K562 (cell line): ENCODE results near the gene ASRGL1. TPM values are rescaled to one million over a fixed set of nuclear protein-coding genes. Genes with fewer than 3 reads are reported as not detected.

Experiments
- BCL6 ChIP-seq: fragments of 250-450 bp; sonication (Bioruptor Pico); IDR thresholded peaks from 2 replicates; pipeline ENCODE4 v1.4.0; 2020
- CCNT2 ChIP-seq: IDR thresholded peaks from 2 replicates; pipeline ENCODE4 v1.6.1; 2011; ENCODE audit warnings: borderline replicate concordance, low read depth, mild to moderate bottlenecking, moderate library complexity, mixed read lengths, low read length; ENCODE audit not compliant: insufficient read length; ENCODE audit errors: extremely low read depth
- E2F6 ChIP-seq, 2 experiments: IDR thresholded peaks; 2 replicates each; pipeline ENCODE4 v1.6.1; 2011; ENCODE audit warnings: borderline replicate concordance in 1 of 2, control low read depth in 1 of 2, low read depth in 1 of 2, low read length in 1 of 2, mild to moderate bottlenecking in 1 of 2, mixed read lengths in 1 of 2, moderate library complexity in 1 of 2; ENCODE audit not compliant: insufficient read depth in 1 of 2, insufficient read length in 1 of 2, poor library complexity in 1 of 2, severe bottlenecking in 1 of 2; ENCODE audit errors: extremely low read depth in 1 of 2
- GMEB1 ChIP-seq: fragments of 250-450 bp; sonication (Bioruptor Pico); IDR thresholded peaks from 2 replicates; pipeline ENCODE4 v1.4.0; 2020; ENCODE audit warnings: mild to moderate bottlenecking
- HMGXB4 ChIP-seq: sonication (generic); formaldehyde crosslinking; IDR thresholded peaks from 2 replicates; pipeline ENCODE4 v1.8.1; 2023; ENCODE audit warnings: mild to moderate bottlenecking, missing genetic modification reagents
- IFI16 ChIP-seq: fragments of 250-450 bp; sonication (Bioruptor Pico); IDR thresholded peaks from 2 replicates; pipeline ENCODE4 v2.1.2; 2022; ENCODE audit warnings: mild to moderate bottlenecking, inconsistent platforms
- IRF2 ChIP-seq: sonication (generic); formaldehyde crosslinking; IDR thresholded peaks from 2 replicates; pipeline ENCODE4 v1.8.1; 2022; ENCODE audit warnings: mild to moderate bottlenecking, missing genetic modification reagents
- MEIS2 ChIP-seq: fragments of 450-650 bp; IDR thresholded peaks from 2 replicates; pipeline ENCODE4 v1.6.1; 2014; ENCODE audit warnings: mild to moderate bottlenecking; ENCODE audit not compliant: partially characterized antibody
- MXD1 ChIP-seq: fragments of 250-450 bp; sonication (Bioruptor Pico); IDR thresholded peaks from 2 replicates; pipeline ENCODE4 v1.8.0; 2021; ENCODE audit warnings: borderline replicate concordance, mild to moderate bottlenecking, moderate library complexity; ENCODE audit not compliant: poor library complexity, severe bottlenecking
- NCOA6 ChIP-seq: fragments of 450-650 bp; IDR thresholded peaks from 2 replicates; pipeline ENCODE4 v1.6.1; 2017; ENCODE audit warnings: mild to moderate bottlenecking
- NUFIP1 ChIP-seq: fragments of 450-650 bp; IDR thresholded peaks from 2 replicates; pipeline ENCODE4 v1.6.1; 2018; ENCODE audit not compliant: partially characterized antibody
- PHF8 ChIP-seq: fragments of 200-600 bp; sonication (generic); IDR thresholded peaks from 2 replicates; pipeline ENCODE4 v1.6.1; 2012; ENCODE audit warnings: mixed run types, mild to moderate bottlenecking, inconsistent platforms, low read length, moderate library complexity, borderline replicate concordance
- PREB ChIP-seq: sonication (generic); formaldehyde crosslinking; IDR thresholded peaks from 2 replicates; pipeline ENCODE4 v1.8.1; 2023; ENCODE audit warnings: mild to moderate bottlenecking, missing genetic modification reagents
- PTBP1 ChIP-seq: fragments of 200-400 bp; formaldehyde crosslinking; IDR thresholded peaks from 2 replicates; pipeline ENCODE4 v1.6.1; 2017; ENCODE audit warnings: low read depth, low read length
- SETDB1 ChIP-seq: IDR thresholded peaks from one replicate; pipeline ENCODE4 v1.6.1; 2012; ENCODE audit warnings: low read length, control low read depth, inconsistent platforms
- TFAM ChIP-seq: fragments of 250-450 bp; sonication (Bioruptor Pico); conservative IDR thresholded peaks from 2 replicates; pipeline ENCODE4 v1.5.0; 2021; ENCODE audit warnings: mild to moderate bottlenecking, moderate library complexity
- XRCC4 ChIP-seq: IDR thresholded peaks from one replicate; pipeline ENCODE4 v1.6.1; 2011; ENCODE audit not compliant: insufficient read depth, insufficient read length; ENCODE audit errors: extremely low read depth
- ZBTB1 ChIP-seq: sonication (generic); formaldehyde crosslinking; IDR thresholded peaks from 2 replicates; pipeline ENCODE4 v1.8.1; 2023; ENCODE audit warnings: missing genetic modification reagents, low read depth, mild to moderate bottlenecking, borderline replicate concordance
- ZBTB17 ChIP-seq: fragments of 450-650 bp; formaldehyde crosslinking; IDR thresholded peaks from 2 replicates; pipeline ENCODE4 v1.4.0; 2020; ENCODE audit warnings: mild to moderate bottlenecking
- ZNF583 ChIP-seq: fragments of 250-450 bp; sonication (Bioruptor Pico); IDR thresholded peaks from 2 replicates; pipeline ENCODE4 v1.4.0; 2020
- polyA plus RNA-seq, 8 experiments: library from polyadenylated mRNA; depleted of rRNA in 4 of 8; stranded (reverse) in 5 of 8; unstranded in 3 of 8; fragments of >200 nt; fragmentation: Nextera tagmentation in 2 of 8; fragmentation: Illumina TruSeq in 1 of 8; extraction: Ambion mirVana in 2 of 8; extraction: Trizol in 1 of 8; gene quantifications; 2 replicates each; pipeline versions ENCODE4 v1.2.1 to v1.2.3, GENCODE V29; 2011 to 2014; ENCODE audit warnings: inconsistent platforms in 1 of 8, missing spikeins in 1 of 8
- total RNA-seq, 7 experiments: library from RNA; depleted of rRNA in 6 of 7; stranded (reverse); fragments of >200 nt in 6 of 7; fragmentation: Illumina TruSeq in 2 of 7; extraction: Trizol in 2 of 7; gene quantifications; 2 replicates each; pipeline versions ENCODE4 v1.2.1 to v1.2.3, GENCODE V29; 2011 to 2021; ENCODE audit warnings: low replicate concordance in 1 of 7

The ASRGL1 gene
- total and polyA plus RNA-seq, 9 of the 15 experiments (the other 6 are each of a cell fraction or from before 2014, with no cell fraction given) = 3.1 to 23.0 (median 11.2) TPM

- TF ChIP-seq E2F6 (IDR thresholded peaks at IDR 0.05; ENCODE audit: borderline replicate concordance in 1 of 2, extremely low read depth in 1 of 2, insufficient read depth in 1 of 2, insufficient read length in 1 of 2, low read depth in 1 of 2, low read length in 1 of 2, poor library complexity in 1 of 2, severe bottlenecking in 1 of 2) = peak; percentile 68 to 91
- peak; percentile 85 for TF ChIP-seq NCOA6
- no peak for TF ChIP-seq IRF2 (CRISPR knock-in tag)
- 0 out of 2 replicates have a peak, but pooled peaks have one; percentile 3 for TF ChIP-seq ZBTB17 (CRISPR knock-in tag)
- peak; percentile 26 for TF ChIP-seq CCNT2
- TF ChIP-seq MXD1 (CRISPR knock-in tag) = no peak
- peak; percentile 56; the same call in 1 of the 2 replicates for TF ChIP-seq PHF8
- no peak for TF ChIP-seq BCL6 (CRISPR knock-in tag)
- TF ChIP-seq ZNF583 (CRISPR knock-in tag) = no peak
- no peak for TF ChIP-seq XRCC4
- peak; percentile 74 for TF ChIP-seq MEIS2
- no peak for TF ChIP-seq GMEB1 (CRISPR knock-in tag)
- 0 out of 2 replicates have a peak, but pooled peaks have one; percentile 49 for TF ChIP-seq HMGXB4 (CRISPR knock-in tag)
- 0 out of 2 replicates have a peak, but pooled peaks have one; percentile 58 for TF ChIP-seq PREB (CRISPR knock-in tag)
- no peak for TF ChIP-seq NUFIP1
- TF ChIP-seq PTBP1 = no peak
- no peak for TF ChIP-seq TFAM
- TF ChIP-seq SETDB1 = no peak
- TF ChIP-seq IFI16 = no peak
- TF ChIP-seq ZBTB1 (CRISPR knock-in tag) = peak; percentile 64; the same call in 1 of the 2 replicates
Measured at GRCh38 chr11:62337303-62338181, at the start of gene ASRGL1 (continued).
